Amniotic epithelial cell (primary cell): Measurements from ENCODE around the gene LPIN3.

ENCODE experiments used
- DNase-seq: peaks from one replicate; pipeline ENCODE4 v3.0.0-alpha.2; 2010; ENCODE audit warnings: low read depth

LPIN3 gene

GRCh38 chr20:41327178-41327577, 13.4 kb upstream of the LPIN3 start:
- DNase-seq = no peak

- DNase-seq = peak; percentile 95
Observed at GRCh38 chr20:41329435-41330342, 10.9 kb upstream of the LPIN3 start.

GRCh38 chr20:41330343-41330720, 10.3 kb upstream of the LPIN3 start:
- peak; percentile 74 for DNase-seq

GRCh38 chr20:41330941-41331340, 9.7 kb upstream of the LPIN3 start:
- DNase-seq = no peak

- no peak for DNase-seq
Observed at GRCh38 chr20:41331731-41332130, 8.9 kb upstream of the LPIN3 start.

GRCh38 chr20:41334036-41334435, 6.6 kb upstream of the LPIN3 start:
- no peak for DNase-seq

GRCh38 chr20:41334443-41335421, 5.9 kb upstream of the LPIN3 start:
- DNase-seq = no peak

GRCh38 chr20:41335591-41335990, 5.0 kb upstream of the LPIN3 start:
- DNase-seq = no peak

GRCh38 chr20:41336711-41337492, 3.7 kb upstream of the LPIN3 start:
- no peak for DNase-seq

GRCh38 chr20:41339957-41340326, 679 bp upstream of the LPIN3 start:
- peak; percentile 75 for DNase-seq

GRCh38 chr20:41342474-41343464, 2.1 kb downstream of the LPIN3 start:
- DNase-seq = no peak

- DNase-seq = no peak
Observed at GRCh38 chr20:41344477-41344876, 3.9 kb downstream of the LPIN3 start.

- peak; percentile 16 for DNase-seq
Observed at GRCh38 chr20:41344938-41345728, 4.5 kb downstream of the LPIN3 start.

GRCh38 chr20:41345729-41346067, 5.1 kb downstream of the LPIN3 start:
- DNase-seq = no peak

GRCh38 chr20:41347523-41348429, 7.2 kb downstream of the LPIN3 start:
- no peak for DNase-seq

GRCh38 chr20:41348430-41349172, 8.0 kb downstream of the LPIN3 start:
- no peak for DNase-seq

GRCh38 chr20:41349266-41349665, 8.6 kb downstream of the LPIN3 start:
- DNase-seq = no peak

GRCh38 chr20:41349943-41350342, 9.3 kb downstream of the LPIN3 start:
- DNase-seq = no peak
